ENCODE results near the gene C10orf90.

Gene C10orf90

DNA sequence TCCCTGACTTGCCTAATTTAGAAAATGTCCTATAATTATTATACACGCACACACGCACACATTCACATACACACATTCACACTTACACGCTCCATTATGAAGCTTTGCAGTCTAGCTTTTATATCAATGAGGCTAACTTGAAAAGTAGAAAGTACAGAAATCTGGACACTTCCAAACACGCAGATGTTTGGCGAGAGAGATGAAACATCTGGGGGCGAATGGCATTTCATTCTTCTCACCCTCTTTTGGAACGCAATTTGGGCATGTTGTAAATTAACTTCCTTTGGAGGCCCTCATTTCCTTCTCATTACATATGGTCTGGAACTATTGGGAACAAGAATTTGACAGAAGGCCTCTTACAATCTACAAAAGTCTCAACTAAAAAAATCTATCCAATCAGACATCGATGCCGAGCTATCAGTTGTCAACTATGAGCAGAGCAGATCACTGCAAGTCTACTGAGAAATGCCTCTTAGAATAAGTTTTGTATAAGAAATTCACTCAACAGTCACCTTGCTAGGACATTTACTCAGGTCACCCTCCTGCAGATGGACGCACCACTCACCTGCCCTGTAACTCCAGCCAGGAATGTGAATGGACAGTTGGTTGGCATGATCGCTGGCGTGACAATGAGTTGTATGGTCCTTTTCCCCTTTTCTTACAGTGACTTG lies 167.0 kb downstream of the C10orf90 start:
- DNase-seq (ENCODE audit: low read depth in 2 of 2), result no peak

DNA sequence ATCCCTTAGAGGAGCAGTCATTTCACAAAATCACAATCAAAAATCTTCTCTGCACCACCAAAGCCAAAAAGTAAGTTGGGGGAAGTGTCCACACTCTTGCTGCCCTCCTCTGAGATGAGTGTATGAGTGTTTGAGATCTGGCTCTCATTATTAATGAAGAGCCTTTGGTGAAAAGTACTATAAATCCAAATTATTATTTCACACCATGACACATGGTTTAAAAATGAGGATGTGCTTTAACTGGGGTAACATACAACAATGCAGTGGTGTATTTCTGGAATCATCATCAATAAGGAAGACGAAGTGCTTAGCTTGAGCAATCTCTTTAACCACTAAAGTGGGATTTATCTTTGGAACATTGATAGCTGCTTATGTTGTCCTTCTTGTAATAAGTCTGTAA lies 168.1 kb downstream of the C10orf90 start:
- DNase-seq (ENCODE audit: low read depth in 2 of 2), result no peak

DNA sequence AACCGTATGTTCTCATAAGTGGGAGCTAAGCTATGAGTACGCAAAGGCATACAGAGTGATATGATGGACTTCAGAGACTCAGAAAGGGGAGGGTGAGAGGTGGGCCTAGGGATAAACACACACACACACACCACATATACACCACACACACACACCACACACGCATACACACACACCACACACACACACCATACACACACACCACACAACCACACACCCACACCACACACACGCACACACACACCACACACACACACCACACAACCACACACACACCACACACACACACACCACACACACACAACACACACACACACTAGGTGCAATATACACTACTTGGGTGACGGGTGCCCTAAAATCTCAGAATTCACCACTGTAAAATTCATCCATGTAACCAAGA lies 168.7 kb downstream of the C10orf90 start:
- no peak for DNase-seq (ENCODE audit: low read depth in 2 of 2)

DNA sequence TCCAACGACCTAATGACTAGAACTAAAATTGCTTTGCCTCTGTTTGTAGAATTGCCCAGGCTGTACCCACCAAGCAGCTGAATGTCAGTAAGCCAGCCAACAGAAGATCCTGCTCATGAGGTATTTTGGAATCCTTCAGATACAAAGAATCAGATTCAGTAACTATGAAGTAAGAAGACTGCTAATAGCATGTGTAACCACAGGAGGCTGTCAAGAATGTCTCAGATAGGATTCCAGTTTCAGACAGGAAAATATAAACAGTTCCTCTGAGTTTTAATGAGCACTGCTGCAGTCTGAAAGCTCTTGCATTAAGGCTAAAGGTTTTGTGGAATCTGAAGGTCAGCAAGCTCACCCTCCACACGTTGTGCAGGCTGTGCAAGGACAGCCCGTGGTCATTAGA lies 169.6 kb downstream of the C10orf90 start:
- DNase-seq (ENCODE audit: low read depth in 2 of 2), result no peak

DNA sequence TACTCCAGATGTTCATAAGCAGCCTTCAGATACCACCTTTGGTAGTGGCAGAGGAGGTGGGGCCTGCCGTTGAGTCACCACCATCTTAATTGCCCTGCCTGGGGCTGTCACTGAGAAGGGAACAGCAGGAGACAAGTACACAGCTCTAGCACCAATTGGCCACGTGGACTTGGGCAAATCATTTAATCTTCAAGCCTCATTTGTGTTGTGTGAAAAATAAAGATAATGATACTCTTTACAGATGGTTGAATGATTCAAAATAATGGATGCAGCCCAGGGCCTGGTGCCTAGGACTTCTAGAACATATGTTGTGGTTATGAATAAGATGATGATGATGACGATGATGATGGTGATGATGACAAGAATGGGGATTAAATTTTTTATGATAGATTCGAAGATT lies 170.3 kb downstream of the C10orf90 start:
- no peak for DNase-seq (ENCODE audit: low read depth in 2 of 2)

DNA sequence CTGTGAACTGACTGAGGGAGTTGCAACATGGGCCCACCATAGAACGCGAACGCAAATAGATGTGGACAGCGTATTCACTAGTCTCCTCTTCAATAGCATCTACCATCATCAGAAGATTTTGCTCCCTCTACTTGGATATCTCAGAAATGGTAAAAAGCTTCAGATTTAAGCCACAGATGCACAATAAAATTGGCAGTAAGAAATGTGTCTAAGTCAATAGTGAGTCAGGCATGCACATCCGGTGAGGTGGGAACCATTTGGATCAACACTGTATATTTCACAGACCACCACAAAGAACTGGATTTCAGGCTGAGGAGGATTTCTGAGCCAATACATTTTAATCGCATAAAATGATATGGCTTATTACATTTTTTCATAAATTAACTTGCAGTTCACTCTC lies 170.7 kb downstream of the C10orf90 start:
- DNase-seq (ENCODE audit: low read depth in 2 of 2), result no peak

DNA sequence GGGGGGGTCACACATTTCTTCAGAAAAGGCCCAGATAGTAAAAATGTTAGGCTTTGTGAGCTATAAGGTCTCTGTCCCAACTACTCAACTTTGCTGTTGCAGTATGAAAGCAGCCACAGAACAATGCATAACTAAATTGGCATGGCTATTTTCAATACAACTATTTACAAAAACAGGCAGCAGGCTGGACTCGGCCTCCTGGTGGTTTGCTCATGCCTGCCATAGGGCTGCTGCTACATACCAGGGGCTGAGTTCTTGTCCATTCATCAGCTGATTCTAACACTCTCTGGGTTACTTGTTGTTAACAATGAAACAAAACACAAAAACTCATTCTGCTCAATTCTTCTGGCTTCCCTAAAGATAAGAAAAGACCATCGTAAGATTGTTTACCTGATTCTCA lies 172.8 kb downstream of the C10orf90 start:
- DNase-seq (ENCODE audit: low read depth in 2 of 2), result no peak

DNA sequence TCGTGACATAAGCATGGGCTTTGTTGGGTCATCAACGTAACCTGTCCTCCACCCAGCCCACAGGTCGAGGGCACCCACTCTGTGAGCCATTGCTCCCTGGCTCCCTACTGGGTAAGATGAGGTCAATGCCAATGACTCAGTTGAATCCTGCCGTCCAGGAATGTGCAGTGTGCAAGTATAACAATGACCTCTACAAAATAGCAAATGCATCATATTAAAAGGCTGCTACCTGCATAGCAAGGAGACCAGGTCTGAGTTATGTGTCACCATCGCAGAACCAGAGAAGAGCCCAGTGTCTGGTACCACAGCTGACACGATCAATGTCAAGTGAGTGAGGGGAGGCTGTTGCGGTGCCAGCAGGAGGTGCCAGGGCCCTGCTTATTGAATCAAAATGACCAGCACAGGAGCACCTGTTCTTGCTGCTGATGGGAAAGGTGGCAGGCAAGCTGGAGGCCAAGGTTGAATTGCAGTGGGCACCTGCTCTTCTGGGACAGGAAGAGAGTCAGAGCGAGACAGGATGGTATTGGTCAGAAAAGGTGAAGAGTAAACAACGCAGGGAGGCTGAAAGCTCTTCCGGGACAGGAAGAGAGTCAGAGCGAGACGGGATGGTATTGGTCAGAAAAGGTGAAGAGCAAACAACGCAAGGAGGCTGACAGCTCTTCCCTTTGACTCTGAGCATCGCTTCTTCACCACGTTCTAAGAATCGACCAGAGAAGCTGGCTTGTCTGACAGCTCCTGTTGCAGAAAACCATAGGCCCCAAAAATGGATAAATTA lies 173.5 kb downstream of the C10orf90 start:
- DNase-seq (ENCODE audit: low read depth in 2 of 2), result no peak

DNA sequence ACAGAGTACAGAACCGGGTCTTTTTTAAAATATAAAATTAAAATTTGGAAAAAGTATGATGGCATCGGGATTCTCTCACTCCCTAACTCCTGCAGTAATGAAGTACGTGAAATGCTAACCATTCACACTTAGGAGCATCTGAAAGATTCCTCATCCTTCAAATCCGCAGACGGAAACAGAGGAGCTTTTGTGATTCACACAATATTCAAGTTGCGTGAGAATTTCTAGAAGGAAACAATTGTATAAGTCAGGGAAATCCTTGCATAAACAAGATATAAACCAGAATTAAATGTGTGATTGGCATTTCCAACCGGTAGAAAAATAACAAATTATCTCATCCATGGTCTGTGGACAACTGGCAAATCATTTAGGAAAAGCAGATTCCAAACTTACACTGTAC lies 179.0 kb downstream of the C10orf90 start:
- DNase-seq (ENCODE audit: low read depth in 2 of 2), result no peak

DNA sequence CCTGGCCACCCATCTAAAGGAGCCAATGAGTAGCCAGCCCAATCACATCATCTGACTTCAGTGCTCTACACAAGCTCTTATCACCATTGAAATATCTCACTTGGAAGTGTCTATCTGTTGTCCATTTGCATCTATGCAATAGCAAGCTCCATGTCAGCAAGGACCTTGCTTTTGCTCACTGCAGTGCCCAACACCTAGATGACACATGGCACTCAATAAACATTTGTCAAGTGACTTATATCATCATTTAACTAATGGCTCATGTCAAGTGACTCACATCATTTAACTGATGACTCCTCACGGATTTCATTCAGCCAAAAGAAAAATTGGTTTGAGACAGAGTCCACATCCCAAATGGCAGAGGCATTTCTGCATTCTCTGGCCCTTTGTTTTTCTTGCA lies 189.3 kb downstream of the C10orf90 start:
- DNase-seq (ENCODE audit: low read depth in 2 of 2), result no peak

DNA sequence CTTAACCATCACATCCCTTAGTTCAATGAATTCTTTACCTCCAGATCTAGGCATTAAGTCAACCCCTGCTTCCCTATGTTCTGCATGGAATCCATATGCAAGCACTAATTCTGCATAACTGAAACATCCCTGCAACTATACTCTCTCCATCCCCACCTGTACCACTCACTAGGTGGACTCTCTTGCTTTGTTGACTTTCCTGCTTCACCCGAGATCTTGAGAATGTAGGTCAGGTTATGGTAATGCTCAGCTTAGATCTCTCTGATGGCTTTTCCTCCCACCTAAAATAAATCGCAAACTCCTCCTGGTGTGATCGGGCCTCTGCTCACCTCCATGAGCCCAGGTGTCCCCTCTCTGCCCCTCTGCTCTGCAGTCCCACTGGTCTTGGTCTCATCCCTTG lies 189.8 kb downstream of the C10orf90 start:
- DNase-seq (ENCODE audit: low read depth in 2 of 2), result no peak

DNA sequence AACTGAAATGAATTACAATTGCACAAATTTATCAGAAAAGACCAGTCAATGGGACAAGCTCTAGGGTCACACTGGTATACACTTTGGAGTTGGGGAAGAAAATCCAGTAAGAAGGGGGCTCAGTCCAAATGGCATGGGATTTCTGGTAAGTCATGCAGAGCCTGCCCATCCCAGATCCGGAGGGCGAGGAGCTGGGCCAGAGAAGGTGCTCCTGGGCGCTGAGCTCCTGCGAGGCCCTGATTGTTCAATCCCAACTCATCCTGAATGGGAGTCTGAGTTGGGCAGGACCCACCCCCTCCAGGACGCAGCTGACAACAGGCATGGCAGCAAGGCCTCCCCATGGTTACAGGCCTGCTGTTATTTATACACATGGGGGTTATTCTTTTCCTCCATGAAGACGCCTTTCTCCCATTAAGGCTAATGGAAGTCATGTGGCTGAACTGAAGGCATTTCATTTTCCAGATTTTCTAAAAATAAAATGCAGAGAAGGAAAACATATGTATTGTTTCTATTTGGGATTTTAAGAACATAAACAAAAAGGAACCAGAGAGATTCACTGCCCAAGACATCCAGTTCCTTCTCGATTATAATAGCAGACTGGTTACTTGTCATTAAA lies 191.1 kb downstream of the C10orf90 start:
- DNase-seq (ENCODE audit: low read depth in 2 of 2), result no peak

DNA sequence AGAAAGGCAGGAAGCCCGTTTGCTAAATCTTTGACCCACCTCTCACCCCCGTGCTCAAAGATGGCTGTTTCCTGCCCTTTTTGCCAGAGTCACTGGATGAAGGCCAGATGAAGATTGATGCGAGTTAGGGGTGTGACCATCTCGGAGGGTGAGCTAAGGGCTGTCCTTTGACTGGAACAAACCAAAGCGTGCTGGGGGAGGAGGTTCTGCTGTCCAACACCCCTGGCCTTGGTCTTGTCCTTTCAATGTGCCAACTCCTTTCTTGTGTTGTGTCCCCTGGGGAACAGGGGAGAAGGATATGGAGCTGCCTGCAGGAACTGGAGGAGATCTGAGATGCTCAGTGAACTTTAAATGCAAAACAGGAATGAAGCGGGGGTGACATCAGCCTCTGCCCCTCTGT lies 191.9 kb downstream of the C10orf90 start:
- no peak for DNase-seq (ENCODE audit: low read depth in 2 of 2)

DNA sequence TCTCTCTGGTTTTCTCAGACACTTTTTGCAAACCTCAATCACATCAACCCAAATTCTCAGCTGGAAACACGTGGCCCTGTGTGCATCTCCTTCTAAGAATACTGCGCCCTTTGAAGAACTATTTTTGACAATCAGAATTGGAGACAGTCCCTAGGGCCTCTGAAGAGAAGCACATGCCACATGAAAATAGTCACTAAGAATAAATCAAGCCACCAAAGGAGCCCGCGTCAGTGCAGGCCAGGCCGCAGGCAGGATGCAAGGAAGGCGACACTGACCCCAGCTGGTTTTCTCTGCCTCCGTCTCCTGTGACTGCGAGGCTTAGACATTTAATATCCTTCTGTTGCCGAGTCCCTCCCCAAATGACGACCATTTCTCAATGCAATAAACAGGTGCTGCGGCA lies 194.2 kb downstream of the C10orf90 start:
- DNase-seq (ENCODE audit: low read depth in 2 of 2), result no peak

DNA sequence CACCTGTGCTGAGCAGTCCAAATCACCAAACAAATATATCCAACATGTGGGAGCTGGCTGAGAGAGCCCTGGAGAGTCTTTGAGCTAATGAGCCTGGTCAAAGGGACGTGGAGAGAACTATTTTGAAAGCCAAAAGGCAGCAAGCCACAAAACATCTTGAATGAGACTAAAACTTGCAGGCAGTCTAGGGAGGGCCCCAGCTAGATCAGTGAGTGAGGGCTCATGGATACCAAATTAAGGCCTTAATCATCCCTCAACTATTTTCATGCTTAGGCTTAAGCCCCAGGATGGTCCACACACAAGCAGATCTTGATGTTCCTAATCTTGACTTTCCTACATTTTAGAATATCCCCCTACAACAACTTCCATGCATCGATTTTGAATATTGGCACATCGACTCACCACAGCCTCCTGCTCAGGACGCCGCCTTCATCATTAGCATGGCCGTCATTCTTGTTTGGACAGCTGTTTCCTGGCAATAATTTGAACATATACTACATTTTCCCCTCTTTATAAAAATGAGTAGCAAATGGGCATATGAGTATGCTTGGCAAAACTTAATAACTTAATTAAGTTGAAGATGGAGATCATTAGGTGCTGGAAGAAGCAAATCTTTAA lies 195.3 kb downstream of the C10orf90 start:
- DNase-seq (ENCODE audit: low read depth in 2 of 2), result no peak

DNA sequence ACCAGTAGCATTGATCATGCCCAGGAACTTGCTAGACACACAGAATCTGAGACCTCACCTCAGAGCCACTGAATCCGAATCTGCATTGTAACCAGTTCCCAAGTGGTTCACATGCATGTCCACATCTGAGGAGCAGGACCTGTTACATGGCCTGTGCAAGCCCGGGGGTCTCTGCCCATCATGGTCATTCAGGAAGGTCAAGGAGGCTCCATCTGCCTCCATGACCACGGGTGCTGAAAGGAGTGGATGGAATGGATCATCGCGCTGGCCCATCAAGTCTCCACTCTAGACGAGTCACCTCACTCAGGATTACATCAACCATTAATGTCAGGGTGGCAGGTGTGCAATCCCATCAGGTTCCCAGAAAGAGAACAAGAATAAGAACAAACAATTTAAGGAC lies 196.5 kb downstream of the C10orf90 start:
- DNase-seq (ENCODE audit: low read depth in 2 of 2), result no peak

DNA sequence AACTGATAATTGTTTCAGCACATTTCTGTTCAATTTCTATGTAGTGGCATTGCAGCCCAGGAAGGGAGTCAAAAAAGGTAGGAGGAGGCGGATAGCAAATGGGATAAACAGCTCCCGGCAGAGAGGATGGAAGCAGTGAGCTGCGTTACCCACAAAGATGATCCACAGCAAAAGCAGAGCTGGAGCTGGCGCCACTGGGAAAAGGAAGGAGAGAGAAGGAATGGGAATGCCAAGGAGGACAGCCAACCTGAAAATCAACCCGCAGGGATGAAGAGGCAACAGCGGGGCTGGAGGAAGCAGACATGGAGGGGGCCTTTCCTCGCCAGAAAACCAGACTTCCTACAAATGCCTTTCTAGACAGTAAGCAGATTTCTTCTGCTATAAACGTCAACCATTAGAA lies 199.5 kb downstream of the C10orf90 start:
- DNase-seq (ENCODE audit: low read depth in 2 of 2), result no peak

DNA sequence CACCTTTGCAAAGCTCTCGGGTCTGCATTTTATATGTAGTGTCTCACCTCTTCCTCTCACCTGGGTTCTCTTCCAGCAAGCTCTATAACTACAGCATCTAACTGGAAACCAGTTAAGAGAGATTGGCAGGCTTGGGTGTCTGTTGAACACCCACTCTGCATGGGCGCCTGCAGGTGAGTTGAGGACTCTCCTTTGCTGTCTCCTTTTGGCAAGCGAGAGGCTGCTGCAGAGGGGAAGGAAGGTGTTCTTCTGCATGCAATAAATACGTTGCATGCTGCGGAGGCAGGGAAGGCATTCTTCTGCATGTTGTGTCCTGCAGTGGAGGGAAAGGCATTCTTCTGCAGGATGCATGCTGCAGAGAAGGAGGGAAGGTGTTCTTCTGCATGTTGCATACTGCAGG lies 200.8 kb downstream of the C10orf90 start:
- DNase-seq (ENCODE audit: low read depth in 2 of 2), result no peak

DNA sequence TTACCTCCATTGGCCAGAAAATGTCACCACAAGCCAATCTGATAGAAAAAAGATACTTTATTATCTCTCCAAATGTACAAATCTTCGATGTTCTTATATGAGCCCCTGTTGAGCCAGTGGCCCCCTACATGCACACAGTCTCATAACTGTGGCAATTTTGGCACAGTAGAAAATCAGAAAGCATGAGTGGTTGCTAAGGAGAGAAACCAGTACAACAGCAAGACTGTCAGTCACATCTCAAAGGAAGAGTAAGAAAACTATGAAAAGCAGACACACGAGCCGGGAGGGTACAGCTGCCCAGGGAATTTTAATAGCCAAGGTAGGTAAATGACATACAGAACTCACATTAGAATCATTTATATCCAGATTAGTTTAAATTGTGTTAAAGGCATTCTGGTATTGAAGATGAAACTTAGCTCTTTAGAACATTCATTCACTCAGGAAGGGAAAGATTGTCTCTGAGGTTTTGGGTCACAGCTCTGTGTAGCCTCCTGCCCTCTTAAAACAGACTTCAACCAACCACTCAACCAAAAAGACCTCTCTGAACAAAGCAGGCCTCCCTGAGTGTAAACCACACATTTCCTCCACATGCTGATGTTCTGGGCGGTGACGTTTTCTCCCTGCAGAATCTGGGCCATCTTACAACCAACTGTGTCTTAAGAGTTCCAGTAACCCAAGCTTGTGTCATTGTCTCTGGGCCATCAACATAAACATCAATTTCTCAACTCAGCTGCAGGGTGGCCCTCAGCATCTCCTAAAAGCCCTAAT lies 201.4 kb downstream of the C10orf90 start:
- DNase-seq (ENCODE audit: low read depth in 2 of 2), result no peak

DNA sequence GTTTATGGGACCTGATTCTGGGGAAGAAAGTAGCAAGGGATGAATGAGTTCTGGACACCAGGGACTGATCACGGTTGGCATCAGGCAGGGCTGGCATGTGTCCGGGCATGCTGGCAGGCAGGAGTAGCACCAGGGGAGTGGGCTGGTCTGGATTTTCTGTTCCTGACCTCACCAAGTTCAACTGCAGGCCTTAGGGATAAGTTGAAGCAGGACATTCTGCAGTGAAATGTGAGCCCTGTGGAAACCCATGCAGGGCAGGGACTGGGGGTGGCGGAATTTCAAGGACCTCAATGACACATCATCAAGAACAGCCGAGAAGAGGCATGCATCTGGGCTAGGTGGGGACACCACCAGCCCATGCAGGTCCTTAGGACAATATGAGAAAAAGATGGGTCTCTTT lies 202.0 kb downstream of the C10orf90 start:
- no peak for DNase-seq (ENCODE audit: low read depth in 2 of 2)

DNA sequence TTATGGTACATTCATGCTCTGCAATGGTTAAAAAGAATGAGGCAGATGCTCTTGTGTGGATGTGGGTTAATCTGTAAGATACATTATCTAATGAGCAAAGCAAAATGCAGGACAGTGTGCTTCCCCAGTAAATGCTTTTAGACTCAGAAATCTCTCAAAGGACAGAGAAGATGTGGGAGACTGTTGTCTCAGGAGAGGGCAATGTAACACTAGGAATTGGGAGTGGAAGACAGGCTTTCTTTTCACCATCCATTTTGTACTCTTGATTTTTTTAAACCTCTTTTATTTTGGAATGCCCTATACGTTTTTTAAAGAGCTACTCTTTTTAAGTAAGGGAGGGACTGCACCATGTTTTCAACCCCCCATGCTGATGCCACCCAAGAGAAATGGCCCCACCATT lies 204.7 kb downstream of the C10orf90 start:
- no peak for DNase-seq (ENCODE audit: low read depth in 2 of 2)

DNA sequence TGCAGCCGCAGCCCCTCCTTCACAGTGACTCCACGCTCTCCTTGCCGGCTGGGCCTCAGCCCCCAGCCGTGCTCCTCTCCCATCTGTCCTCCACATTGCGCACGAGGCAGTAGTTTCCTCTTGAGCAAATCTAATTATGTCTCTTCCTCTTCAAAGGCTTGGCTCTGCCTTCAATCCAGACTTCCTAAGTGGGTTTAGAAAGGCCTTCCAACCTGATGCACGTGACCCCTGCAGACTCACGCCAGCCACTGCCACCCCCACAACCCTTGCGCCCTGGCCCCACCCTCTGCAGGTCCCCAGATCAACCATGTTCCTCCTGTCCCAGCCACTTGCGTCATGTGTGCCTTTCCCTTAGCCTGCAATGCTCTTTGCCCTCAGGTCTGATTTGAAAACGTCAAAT lies 207.2 kb downstream of the C10orf90 start:
- DNase-seq (ENCODE audit: low read depth in 2 of 2), result no peak

All from stimulated activated CD8-positive, alpha-beta memory T cell treated with anti-CD3 and anti-CD28 coated beads, Interleukin-2, amount 100 ng/mL, for 48 hours (primary cell).